CD4-positive, alpha-beta memory T cell (primary cell): Measurements from ENCODE around the gene LRRC37B. TPM values are rescaled to one million over a fixed set of nuclear protein-coding genes. Genes with fewer than 3 reads are reported as not detected.

Experiments
- polyA plus RNA-seq, 2 donors: library from polyadenylated mRNA; unstranded; fragments of 300-500 nt; fragmentation: Illumina TruSeq; gene quantifications; one replicate each; pipeline ENCODE4 v1.2.3, GENCODE V29; 2021
- total RNA-seq, 2 experiments: library from RNA; stranded (reverse); gene quantifications; one replicate each; pipeline ENCODE4 v1.2.3, GENCODE V29; 2021

LRRC37B gene
- total and polyA plus RNA-seq, 4 experiments from 2014 or later = 6.4 to 68.5 (median 36.0) TPM

Other genes with a start within 250 kb of the LRRC37B start
- gene COPRS, start 148.1 kb upstream of the LRRC37B start, total RNA-seq = 1 to 10 TPM; 3.3 to 3.6 TPM
- gene COPRS, start 148.1 kb upstream of the LRRC37B start, polyA plus RNA-seq = 10 to 100 TPM; 12.1 to 13.2 TPM
- 10 to 100 TPM; 70.0 to 71.0 TPM for gene UTP6, start 105.7 kb upstream of the LRRC37B start, total RNA-seq
- gene UTP6, start 105.7 kb upstream of the LRRC37B start, polyA plus RNA-seq = 10 to 100 TPM; 19.7 to 57.9 TPM
- 10 to 100 TPM; 34.5 to 34.7 TPM for gene SUZ12, start 70.4 kb upstream of the LRRC37B start, total RNA-seq
- 10 to 100 TPM; 17.1 to 19.2 TPM for gene SUZ12, start 70.4 kb upstream of the LRRC37B start, polyA plus RNA-seq
- 10 to 100 TPM; 26.9 to 28.9 TPM for gene RHOT1, start 135.1 kb downstream of the LRRC37B start, total RNA-seq
- gene RHOT1, start 135.1 kb downstream of the LRRC37B start, polyA plus RNA-seq = 10 to 100 TPM; 31.0 to 33.9 TPM